Choroid plexus epithelial cell (primary cell): ENCODE data around the gene NCL.

ENCODE experiments used
- DNase-seq: peaks from one replicate; pipeline ENCODE4 v3.0.0-alpha.2; 2010; ENCODE audit warnings: low read depth
- H3K4me3 ChIP-seq: 2 replicates; pipeline ENCODE4 v1.5.1; 2011; ENCODE audit warnings: low read depth, mild to moderate bottlenecking, control low read depth, low read length, moderate library complexity
- CTCF ChIP-seq: conservative IDR thresholded peaks from 2 replicates; pipeline ENCODE4 v1.5.1; 2011; ENCODE audit warnings: low read depth, mild to moderate bottlenecking, control low read depth, inconsistent platforms, low read length, moderate library complexity

Gene NCL

DNA sequence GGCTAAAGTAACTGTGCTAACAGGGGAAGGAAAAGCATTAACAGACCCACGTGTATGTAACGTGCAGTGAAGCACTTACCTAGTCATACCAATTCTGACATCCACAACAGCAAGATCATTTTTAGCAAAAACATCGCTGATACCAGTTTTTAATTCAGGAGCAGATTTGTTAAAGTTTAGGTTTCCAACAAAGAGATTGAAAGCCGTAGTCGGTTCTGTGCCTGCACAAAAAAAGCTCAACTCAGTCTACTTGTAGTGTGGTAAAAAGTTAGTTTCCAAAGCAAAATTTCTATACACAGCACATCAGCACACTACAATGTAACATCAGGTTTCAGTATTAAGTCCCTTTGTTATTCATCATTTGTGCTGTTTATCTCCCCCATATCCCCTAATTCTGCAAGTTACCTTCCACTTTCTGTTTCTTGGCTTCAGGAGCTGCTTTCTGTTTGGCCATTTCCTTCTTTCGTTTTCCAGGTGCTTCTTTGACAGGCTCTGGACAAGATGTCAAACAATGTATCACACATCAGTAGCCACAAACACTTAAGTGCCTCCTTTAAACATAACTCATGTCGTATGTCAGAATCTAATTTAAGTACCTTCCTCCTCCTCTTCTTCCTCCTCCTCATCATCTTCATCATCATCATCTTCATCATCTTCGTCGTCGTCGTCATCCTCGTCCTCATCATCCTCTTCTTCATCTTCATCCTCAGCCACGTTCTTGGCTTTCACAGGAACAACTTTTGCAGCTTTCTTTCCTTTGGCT is 4.0 kb downstream of the NCL start:
- TF ChIP-seq CTCF = no peak
- no peak for DNase-seq
- H3K4me3 ChIP-seq = no peak overlapping the region

DNA sequence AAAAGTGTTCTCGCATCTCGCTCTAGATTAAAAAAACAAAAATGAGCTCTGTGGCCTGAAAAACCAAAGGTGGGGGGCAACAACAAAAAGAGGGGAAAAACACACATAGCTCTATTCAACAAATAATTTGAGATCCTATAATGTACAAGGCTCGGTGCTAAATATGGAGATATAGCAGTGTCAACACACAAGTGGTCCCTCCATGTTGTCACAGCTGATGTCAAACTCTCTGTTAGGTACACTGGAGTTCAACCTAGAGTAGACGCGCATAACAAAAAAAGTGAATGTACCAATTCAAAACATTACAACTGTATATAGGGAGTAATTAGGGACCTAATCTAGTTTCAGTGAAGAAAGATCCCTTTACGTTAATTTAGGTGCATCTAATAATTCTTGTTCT is 5.9 kb downstream of the NCL start:
- DNase-seq = no peak
- TF ChIP-seq CTCF = no peak
- H3K4me3 ChIP-seq = no peak overlapping the region

DNA sequence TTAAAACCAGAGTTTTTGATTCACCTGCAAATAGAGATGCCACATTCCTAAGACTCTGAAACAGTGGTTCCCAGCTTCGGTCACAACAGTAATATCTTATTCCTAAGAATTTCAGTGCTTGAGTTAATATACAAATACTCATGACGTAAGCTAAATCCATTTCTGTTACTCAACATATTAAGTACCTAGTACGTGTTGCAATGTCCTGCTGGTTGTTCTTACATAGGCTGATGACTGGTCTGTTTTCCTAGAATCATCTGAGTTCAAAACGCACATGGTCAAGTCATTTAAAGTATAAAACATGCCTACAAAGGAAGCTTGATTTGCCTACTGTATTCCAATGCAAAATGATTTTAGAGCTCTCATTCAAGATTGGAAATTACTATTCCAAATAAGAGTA is 7.2 kb downstream of the NCL start:
- DNase-seq = peak; percentile 36

GRCh38 chr2:231456295-231457004 is 7.8 kb downstream of the NCL start:
- TF ChIP-seq CTCF = no peak
- DNase-seq = no peak
- no peak overlapping the region for H3K4me3 ChIP-seq

More for the DNA sequence above, 7.2 kb downstream of the NCL start:
- TF ChIP-seq CTCF = no peak
- no peak overlapping the region for H3K4me3 ChIP-seq

DNA sequence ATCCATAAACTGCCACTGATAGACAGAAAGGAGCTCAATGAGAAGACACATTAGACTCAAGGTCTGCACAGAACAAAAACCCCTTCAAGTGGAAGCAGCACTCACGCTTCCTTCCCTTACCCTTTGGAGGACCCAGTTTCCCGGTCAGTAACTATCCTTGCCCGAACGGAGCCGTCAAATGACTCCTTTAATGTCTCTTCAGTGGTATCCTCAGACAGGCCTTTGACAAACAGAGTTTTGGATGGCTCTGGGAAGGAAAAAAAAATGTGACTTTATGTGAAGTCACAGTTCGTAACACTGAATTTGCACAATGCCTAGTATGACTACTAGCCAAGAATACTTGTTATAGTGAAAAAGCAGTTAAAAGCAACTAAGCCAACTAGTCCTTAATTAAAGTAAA is 8.4 kb downstream of the NCL start:
- TF ChIP-seq CTCF = no peak
- no peak overlapping the region for H3K4me3 ChIP-seq
- no peak for DNase-seq

DNA sequence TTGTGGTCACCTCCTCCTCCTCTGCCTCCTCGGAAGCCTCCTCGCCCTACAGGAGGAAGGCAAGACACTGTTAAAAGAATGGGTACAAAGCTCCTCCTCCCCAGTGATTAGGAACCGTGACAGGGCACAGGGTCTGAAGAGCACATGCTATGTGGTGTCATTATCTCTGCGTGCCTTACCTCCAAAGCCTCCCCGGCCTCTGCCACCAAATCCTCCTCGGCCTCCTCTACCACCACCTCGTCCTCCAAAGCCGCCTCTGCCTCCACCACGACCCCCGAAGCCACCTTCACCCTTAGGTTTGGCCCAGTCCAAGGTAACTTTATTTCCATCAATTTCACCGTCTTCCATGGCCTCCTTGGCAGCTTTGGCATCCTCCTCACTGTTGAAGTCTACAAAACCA is 9.1 kb downstream of the NCL start:
- no peak overlapping the region for H3K4me3 ChIP-seq
- TF ChIP-seq CTCF = no peak
- no peak for DNase-seq

GRCh38 chr2:231454361-231454791 is 9.9 kb downstream of the NCL start:
- H3K4me3 ChIP-seq = no peak overlapping the region
- TF ChIP-seq CTCF = no peak
- DNase-seq = no peak
